ENCODE measurements around the gene CFAP161.

The CFAP161 gene

GRCh38 chr15:81182031-81182755, 48.1 kb downstream of the CFAP161 start:
- no peak for DNase-seq (ENCODE audit: low read depth in 2 of 3, low spot score in 2 of 3)

- no peak for DNase-seq (ENCODE audit: low read depth in 2 of 3, low spot score in 2 of 3)
Observed at GRCh38 chr15:81182756-81183438, 48.8 kb downstream of the CFAP161 start.

- DNase-seq (ENCODE audit: low read depth in 2 of 3, low spot score in 2 of 3), result no peak
Observed at GRCh38 chr15:81183439-81183775, 49.3 kb downstream of the CFAP161 start.

GRCh38 chr15:81184188-81184587, 50.1 kb downstream of the CFAP161 start:
- no peak for DNase-seq (ENCODE audit: low read depth in 2 of 3, low spot score in 2 of 3)

GRCh38 chr15:81185631-81186295, 51.7 kb downstream of the CFAP161 start:
- no peak for DNase-seq (ENCODE audit: low read depth in 2 of 3, low spot score in 2 of 3)

GRCh38 chr15:81188354-81188753, 54.3 kb downstream of the CFAP161 start:
- DNase-seq (ENCODE audit: low read depth in 2 of 3, low spot score in 2 of 3), result no peak

GRCh38 chr15:81189583-81190283, 55.7 kb downstream of the CFAP161 start:
- DNase-seq (ENCODE audit: low read depth in 2 of 3, low spot score in 2 of 3), result no peak

GRCh38 chr15:81190922-81191507, 56.9 kb downstream of the CFAP161 start:
- no peak for DNase-seq (ENCODE audit: low read depth in 2 of 3, low spot score in 2 of 3)

GRCh38 chr15:81191701-81192100, 57.6 kb downstream of the CFAP161 start:
- no peak for DNase-seq (ENCODE audit: low read depth in 2 of 3, low spot score in 2 of 3)

GRCh38 chr15:81194723-81195122, 60.7 kb downstream of the CFAP161 start:
- DNase-seq (ENCODE audit: low read depth in 2 of 3, low spot score in 2 of 3), result no peak

GRCh38 chr15:81195339-81195864, 61.3 kb downstream of the CFAP161 start:
- DNase-seq (ENCODE audit: low read depth in 2 of 3, low spot score in 2 of 3), result no peak

GRCh38 chr15:81196576-81197254, 62.6 kb downstream of the CFAP161 start, which contains the start of gene IL16:
IL16 (plus strand) TSS chr15:81196879; CDS start chr15:81225400, 28,521 bp downstream.
- DNase-seq (ENCODE audit: low read depth in 2 of 3, low spot score in 2 of 3), result no peak

GRCh38 chr15:81197255-81197630, 63.2 kb downstream of the CFAP161 start:
- no peak for DNase-seq (ENCODE audit: low read depth in 2 of 3, low spot score in 2 of 3)

- no peak for DNase-seq (ENCODE audit: low read depth in 2 of 3, low spot score in 2 of 3)
Observed at GRCh38 chr15:81197688-81198281, 63.7 kb downstream of the CFAP161 start.

All from activated CD8-positive, alpha-beta memory T cell treated with anti-CD3 and anti-CD28 coated beads for 48 hours (primary cell).